HG02840 (cell line): ENCODE results near the gene SUPT3H.

Source experiments
- ATAC-seq: cut with Tn5 transposase; IDR thresholded peaks from one replicate; pipeline ENCODE4 v1.9.1; 2021; ENCODE audit warnings: mild to moderate bottlenecking, moderate library complexity, moderate number of reproducible peaks; ENCODE audit not compliant: unreplicated experiment, low FRiP score

The SUPT3H gene

GRCh38 chr6:45394586-45395095 lies 16.9 kb upstream of the SUPT3H start:
- no peak for ATAC-seq

GRCh38 chr6:45388328-45388727 lies 10.6 kb upstream of the SUPT3H start:
- ATAC-seq, result no peak

- no peak for ATAC-seq
These were observed 9.5 kb upstream of the SUPT3H start for GRCh38 chr6:45387236-45387635.

DNA sequence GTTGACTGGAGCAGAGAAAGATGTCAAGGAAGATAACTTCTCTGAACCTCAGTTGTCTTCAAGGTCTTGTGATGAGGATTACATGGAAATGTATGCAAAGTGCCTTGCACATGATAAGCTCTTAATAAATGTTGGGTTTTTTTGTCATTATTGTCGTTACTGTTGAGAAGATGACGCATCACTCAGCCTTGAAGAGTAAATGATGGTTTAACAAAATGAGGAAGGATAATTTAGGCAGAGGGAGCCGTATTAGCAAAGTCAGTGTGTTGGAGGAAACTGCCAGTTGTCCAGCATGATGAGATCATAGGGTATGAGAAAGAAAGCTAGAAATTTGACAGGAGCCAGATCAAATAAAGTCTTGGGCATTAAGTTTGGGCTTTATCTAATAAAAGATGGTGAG lies 8.8 kb upstream of the SUPT3H start:
- ATAC-seq, result no peak

- no peak for ATAC-seq
These were observed 4.7 kb upstream of the SUPT3H start for GRCh38 chr6:45382391-45382790.

- peak; percentile 33 for ATAC-seq
These were observed 696 bp upstream of the SUPT3H start for GRCh38 chr6:45378334-45378926.

DNA sequence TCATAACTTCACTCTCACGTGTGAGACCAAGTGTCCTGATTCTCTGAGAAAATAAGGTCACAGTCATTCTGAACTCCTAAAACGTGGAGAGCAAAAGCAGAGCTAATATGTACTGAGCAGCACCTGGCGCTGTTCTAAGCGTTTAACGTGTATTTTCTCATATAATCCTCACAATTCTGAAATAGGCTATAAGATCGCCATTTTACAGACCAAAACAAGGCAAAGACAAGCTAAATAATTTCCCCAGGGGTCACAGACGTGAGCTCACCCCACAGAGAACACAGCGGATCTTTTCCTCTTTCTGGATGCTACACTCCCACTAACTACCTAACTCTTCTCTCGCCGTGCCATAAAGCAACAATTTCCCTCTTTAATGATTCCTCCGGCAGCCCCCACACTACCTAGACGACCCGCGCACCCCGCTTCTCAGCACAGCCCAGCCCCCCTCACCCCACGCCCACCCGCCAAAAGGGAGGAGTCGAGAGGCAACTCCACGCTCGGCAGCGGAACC lies 636 bp downstream of the SUPT3H start:
- ATAC-seq, result no peak

- ATAC-seq, result no peak
These were observed 1.3 kb downstream of the SUPT3H start for GRCh38 chr6:45376310-45377042.

DNA sequence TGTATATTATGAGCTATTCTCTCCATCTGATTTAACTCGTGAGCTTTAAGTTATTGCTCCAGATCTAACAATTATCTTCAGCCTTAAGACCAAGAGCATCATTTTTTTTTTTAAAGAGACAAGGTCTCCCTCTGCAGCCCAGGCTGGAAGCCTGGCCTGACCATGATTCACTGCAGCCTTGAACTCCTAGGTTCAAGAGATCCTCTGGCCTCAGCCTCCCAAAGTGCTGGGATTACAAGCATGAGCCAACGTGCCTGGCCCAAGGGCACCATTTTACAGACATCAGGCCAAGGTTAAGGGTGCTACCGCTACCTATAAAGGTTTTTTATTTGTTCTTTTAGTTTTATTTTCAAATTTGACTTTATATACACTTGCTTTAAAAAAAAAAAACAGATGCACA lies 2.3 kb downstream of the SUPT3H start:
- ATAC-seq, result no peak

DNA sequence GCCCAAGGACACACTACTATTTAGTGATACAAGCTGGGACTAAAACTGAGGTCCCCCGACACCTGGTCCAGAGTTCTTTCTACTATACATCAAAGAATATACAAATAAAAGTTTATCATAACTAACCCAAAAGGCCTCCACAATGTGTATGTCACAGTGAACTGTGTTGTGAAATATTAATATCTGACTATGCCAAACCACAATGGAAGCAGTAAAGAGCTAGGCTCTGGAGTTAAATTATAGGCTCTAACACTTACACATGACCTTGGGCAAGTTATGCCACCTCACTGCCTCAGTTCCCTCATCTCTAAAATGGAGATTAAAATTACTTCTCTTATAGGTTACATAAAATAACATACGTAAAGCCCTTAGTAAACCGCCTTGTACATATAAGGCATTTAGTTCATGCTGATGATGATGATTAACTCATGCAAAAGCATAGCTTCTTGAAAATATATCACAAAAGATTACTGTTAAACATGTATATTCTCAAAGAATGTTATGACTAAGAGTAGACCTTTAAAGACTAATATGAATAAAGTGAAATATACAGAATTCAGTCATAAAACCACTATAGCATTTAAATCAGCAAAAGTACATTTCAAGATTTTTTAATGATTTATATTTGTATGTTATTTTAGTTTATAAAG lies 5.7 kb downstream of the SUPT3H start:
- ATAC-seq, result no peak

DNA sequence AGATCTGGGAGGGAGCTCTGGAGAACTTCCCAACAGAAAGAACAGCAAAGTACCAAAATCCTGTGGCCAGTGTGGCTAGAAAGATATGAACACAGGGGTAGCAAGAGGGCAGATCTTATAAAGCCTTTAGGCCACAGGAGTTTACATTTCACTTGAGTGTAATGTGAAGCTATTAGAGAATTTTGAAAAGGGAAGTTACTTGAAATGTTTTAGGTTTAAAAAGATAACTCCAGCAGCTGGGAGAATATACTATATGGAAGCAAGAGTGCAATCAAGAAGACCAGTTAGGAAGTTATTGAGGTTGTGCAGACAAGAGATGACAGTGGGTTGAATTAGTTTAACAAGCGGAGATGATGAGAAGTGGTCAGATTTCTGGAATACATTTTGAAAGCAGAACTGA lies 7.9 kb downstream of the SUPT3H start:
- ATAC-seq, result no peak

DNA sequence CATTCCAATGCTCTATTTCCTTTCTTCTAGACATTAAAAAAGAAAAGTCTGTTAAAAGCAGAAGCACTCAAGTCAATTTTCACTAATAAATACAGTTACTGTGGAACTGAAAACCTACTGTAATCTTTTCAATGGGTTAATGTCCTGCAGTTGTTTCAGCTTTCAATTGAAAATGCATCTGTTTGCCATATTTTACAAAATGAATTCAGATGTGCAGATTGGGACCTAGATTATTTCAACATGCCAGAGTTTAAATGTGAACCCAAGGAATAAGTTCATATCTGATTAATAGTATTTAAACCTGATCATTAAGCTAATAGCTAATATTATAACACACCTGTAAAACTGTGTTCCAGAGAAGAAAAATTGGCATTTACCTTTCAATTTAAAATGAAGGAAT lies 9.7 kb downstream of the SUPT3H start:
- no peak for ATAC-seq

- no peak for ATAC-seq
These were observed 11.2 kb downstream of the SUPT3H start for GRCh38 chr6:45366534-45366933.

DNA sequence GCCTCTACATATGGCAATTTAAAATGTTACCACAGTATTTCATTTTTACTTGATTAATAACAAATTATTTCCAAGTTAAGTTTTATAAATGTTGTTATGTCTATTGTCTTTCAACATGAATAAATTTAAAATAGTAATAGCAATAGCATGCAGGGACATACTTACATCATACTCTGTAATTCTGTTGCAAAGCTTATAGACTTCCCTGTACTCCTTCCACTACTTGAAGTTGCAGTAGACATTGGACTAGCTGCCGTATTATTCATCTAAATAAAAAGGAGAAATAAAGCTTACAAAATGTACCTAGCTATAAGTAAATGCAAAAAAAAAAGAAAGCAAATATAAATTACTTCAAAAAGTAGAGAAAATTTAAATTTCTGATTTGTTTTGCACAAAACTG lies 12.7 kb downstream of the SUPT3H start:
- ATAC-seq, result no peak

- ATAC-seq, result no peak
These were observed 13.3 kb downstream of the SUPT3H start for GRCh38 chr6:45364466-45364865.

DNA sequence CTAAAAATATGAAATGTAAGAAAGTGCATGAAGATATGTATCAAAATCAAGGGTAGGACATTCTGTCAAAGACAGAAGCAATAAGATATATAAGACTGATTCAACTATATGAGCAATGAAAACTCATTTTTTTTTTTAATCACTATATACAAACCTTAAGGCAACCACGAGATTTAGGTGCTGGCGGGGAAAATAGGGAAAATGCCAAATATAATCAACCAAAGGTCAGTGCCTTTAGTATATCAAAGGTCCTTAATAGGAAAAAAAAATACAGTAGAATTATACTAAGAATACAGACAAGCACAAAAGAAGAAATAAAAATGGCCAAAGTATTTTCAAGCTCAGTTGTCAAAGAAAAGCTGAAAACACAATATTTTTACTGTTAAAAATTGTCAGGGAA lies 24.1 kb downstream of the SUPT3H start:
- no peak for ATAC-seq

GRCh38 chr6:45351667-45352066 lies 26.1 kb downstream of the SUPT3H start:
- no peak for ATAC-seq

GRCh38 chr6:45351076-45351475 lies 26.7 kb downstream of the SUPT3H start:
- no peak for ATAC-seq

GRCh38 chr6:45350186-45350710 lies 27.5 kb downstream of the SUPT3H start:
- ATAC-seq, result no peak

- no peak for ATAC-seq
These were observed 32.8 kb downstream of the SUPT3H start for GRCh38 chr6:45344900-45345299.

GRCh38 chr6:45328523-45328922 lies 49.2 kb downstream of the SUPT3H start:
- ATAC-seq, result no peak
